K562 (cell line): ENCODE results near the gene GRIA1. TPM values are rescaled to one million over a fixed set of nuclear protein-coding genes. Genes with fewer than 3 reads are reported as not detected.
A peak's percentile ranks its signal among the peaks of the same experiment; 100 is the strongest.

Experiments used
- ATAC-seq: fragments of 200-7000 bp; cut with Tn5 transposase; 3 replicates; pipeline ENCODE4 v1.9.1; 2020; ENCODE audit warnings: moderate library complexity
- BruUV-seq: library from RNA; stranded (reverse); fragments of 400-500 nt; replicated peaks from 2 replicates; lab custom pipeline; 2021; lab: Mats Ljungman, UMichigan
- CTCF ChIA-PET: fragments of 300-600 bp; formaldehyde crosslinking; extraction: SDS; loops from one replicate; lab custom pipeline; 2021; ENCODE audit warnings: low intra/inter-chr PET ratio; lab: Yijun Ruan, JAX
- POLR2A ChIA-PET: fragments of 300-600, 350-650 bp; sonication (Branson Sonifier 250); formaldehyde crosslinking; extraction: SDS; loops from one replicate; lab custom pipeline; 2021; ENCODE audit warnings: antibody characterized with exemption, inconsistent platforms; lab: Yijun Ruan, JAX
- DNase-seq, 4 experiments: peaks; one replicate each; pipeline versions ENCODE4 v3.0.0 to v3.0.0-alpha.2; 2011 to 2018; ENCODE audit warnings: low spot score in 3 of 4, mixed read lengths in 3 of 4; ENCODE audit errors: extremely low read depth in 1 of 4
- FAIRE-seq: peaks from 2 replicates; lab custom pipeline; 2011; peaks lifted over from hg19 to GRCh38; lab: Jason Lieb, UNC
- H2AFZ ChIP-seq: 2 replicates; pipeline ENCODE4 v1.6.0; 2011; ENCODE audit warnings: low read depth, low read length, control low read depth, inconsistent platforms
- H3K27ac ChIP-seq: fragments of 200-600 bp; 3 replicates; pipeline ENCODE4 v1.8.0; 2011; ENCODE audit warnings: low read depth, mild to moderate bottlenecking, control low read depth, inconsistent platforms, low read length, moderate library complexity, mixed read lengths; ENCODE audit errors: extremely low read depth
- H3K27me3 ChIP-seq, 2 experiments: fragments of 300-600 bp in 1 of 2; 2 replicates in 1 of 2; 3 replicates in 1 of 2; pipeline versions ENCODE4 v1.6.0 to v1.8.0; 2011; ENCODE audit warnings: inconsistent platforms in 2 of 2, low read length in 2 of 2, mild to moderate bottlenecking in 1 of 2, mixed read lengths in 1 of 2, moderate library complexity in 1 of 2; ENCODE audit not compliant: control insufficient read depth in 2 of 2, insufficient read depth in 2 of 2
- H3K36me3 ChIP-seq: fragments of 300-600 bp; 3 replicates; pipeline ENCODE4 v1.8.0; 2011; ENCODE audit warnings: mild to moderate bottlenecking, low read length, inconsistent platforms; ENCODE audit not compliant: control insufficient read depth, insufficient read depth
- H3K4me1 ChIP-seq, 2 experiments: fragments of 200-600 bp in 1 of 2; replicated peaks in 1 of 2; 2 replicates in 1 of 2; 3 replicates in 1 of 2; pipeline versions ENCODE4 v1.5.1 to v1.8.0; 2011; ENCODE audit warnings: inconsistent platforms in 2 of 2, low read length in 2 of 2, mild to moderate bottlenecking in 1 of 2, mixed read lengths in 1 of 2, moderate library complexity in 1 of 2; ENCODE audit not compliant: control insufficient read depth in 2 of 2, insufficient read depth in 2 of 2
- H3K4me2 ChIP-seq: 2 replicates; pipeline ENCODE4 v1.6.1; 2011; ENCODE audit warnings: low read length, control low read depth, inconsistent platforms, mixed read lengths; ENCODE audit not compliant: insufficient read depth
- H3K4me3 ChIP-seq: fragments of 200-600 bp; sonication (generic), shearing (Covaris generic); 2 replicates; pipeline ENCODE4 v1.5.1; 2016; ENCODE audit warnings: control low read depth, inconsistent platforms
- H3K79me2 ChIP-seq: fragments of 200-600 bp; 3 replicates; pipeline ENCODE4 v1.8.0; 2011; ENCODE audit warnings: low read length, inconsistent platforms; ENCODE audit not compliant: control insufficient read depth, insufficient read depth
- H3K9ac ChIP-seq, 2 experiments: 2 replicates each; pipeline versions ENCODE4 v1.6.0 to v1.6.1; 2011; ENCODE audit warnings: low read depth in 2 of 2, low read length in 2 of 2, control low read depth in 1 of 2, inconsistent platforms in 1 of 2, mild to moderate bottlenecking in 1 of 2, mixed read lengths in 1 of 2; ENCODE audit not compliant: insufficient read depth in 1 of 2
- H3K9me1 ChIP-seq: one replicate; pipeline ENCODE4 v1.6.0; 2011; ENCODE audit warnings: inconsistent platforms, mild to moderate bottlenecking, low read length, moderate library complexity; ENCODE audit not compliant: control insufficient read depth, insufficient read depth
- H3K9me3 ChIP-seq: replicated peaks from 2 replicates; pipeline ENCODE4 v1.5.1; 2011; ENCODE audit warnings: low read depth, low read length, inconsistent platforms; ENCODE audit not compliant: control insufficient read depth, insufficient read depth
- H4K20me1 ChIP-seq: replicated peaks from 2 replicates; pipeline ENCODE4 v1.6.1; 2011; ENCODE audit warnings: low read length, inconsistent platforms, mixed read lengths; ENCODE audit not compliant: control insufficient read depth, insufficient read depth
- NFRKB ChIP-seq: fragments of 450-650 bp; IDR thresholded peaks from 2 replicates; pipeline ENCODE4 v1.6.1; 2016; ENCODE audit warnings: low read depth
- RFX1 ChIP-seq: fragments of 450-650 bp; IDR thresholded peaks from 2 replicates; pipeline ENCODE4 v1.6.1; 2016; ENCODE audit warnings: mild to moderate bottlenecking, moderate library complexity
- ZNF224 ChIP-seq: sonication (generic); formaldehyde crosslinking; IDR thresholded peaks from 2 replicates; pipeline ENCODE4 v1.8.0; 2022; ENCODE audit warnings: mild to moderate bottlenecking, missing genetic modification reagents
- ZNF318 ChIP-seq, 2 experiments: fragments of 450-650 bp; IDR thresholded peaks; 2 replicates each; pipeline ENCODE4 v1.6.1; 2016; ENCODE audit warnings: mild to moderate bottlenecking in 2 of 2, borderline replicate concordance in 1 of 2, low read depth in 1 of 2, moderate library complexity in 1 of 2
- WGBS: fragments of 100-300 bp; shearing (Covaris generic); methylation state at CpG from one replicate; pipeline ENCODE4 v1.1.6; 2016; ENCODE audit warnings: low coverage, mixed read lengths; ENCODE audit not compliant: insufficient coverage; ENCODE audit errors: missing lambda C conversion rate; 5-methylcytosine and 5-hydroxymethylcytosine counted together
- in situ Hi-C: fragments of 300-500 bp; cut with MboI; formaldehyde crosslinking; loops from 4 replicates; pipeline ENCODE4 v1.15.0; 2018; ENCODE audit warnings: inconsistent platforms, mixed read lengths
- intact Hi-C: fragments of 100-400 bp; cut with micrococcal nuclease; formaldehyde crosslinking; loops from 2 replicates; pipeline ENCODE4 v1.14.2; 2022
- polyA plus RNA-seq, 8 experiments: library from polyadenylated mRNA; depleted of rRNA in 4 of 8; stranded (reverse) in 5 of 8; unstranded in 3 of 8; fragments of >200 nt; fragmentation: Nextera tagmentation in 2 of 8; fragmentation: Illumina TruSeq in 1 of 8; extraction: Ambion mirVana in 2 of 8; extraction: Trizol in 1 of 8; gene quantifications; 2 replicates each; pipeline versions ENCODE4 v1.2.1 to v1.2.3, GENCODE V29; 2011 to 2014; ENCODE audit warnings: inconsistent platforms in 1 of 8, missing spikeins in 1 of 8
- total RNA-seq, 7 experiments: library from RNA; depleted of rRNA in 6 of 7; stranded (reverse); fragments of >200 nt in 6 of 7; fragmentation: Illumina TruSeq in 2 of 7; extraction: Trizol in 2 of 7; gene quantifications; 2 replicates each; pipeline versions ENCODE4 v1.2.1 to v1.2.3, GENCODE V29; 2011 to 2021; ENCODE audit warnings: low replicate concordance in 1 of 7

Gene GRIA1
- total and polyA plus RNA-seq, 9 of the 15 experiments (the other 6 are each of a cell fraction or from before 2014, with no cell fraction given): not detected

- CTCF ChIA-PET: no interaction called here
- DNase-seq (no peak), FAIRE-seq (no peak), ATAC-seq (no peak)
- Histone ChIP-seq H3K79me2 (no peaks in the 10 kb centered on the region), H2AFZ (no peak overlapping the region), H3K9me1 (no peaks in the 10 kb centered on the region), H3K4me3 (no peak overlapping the region), H3K27ac (no peak overlapping the region), H3K9me3 (no peaks in the 10 kb centered on the region), H3K36me3 (no peaks in the 10 kb centered on the region), H3K4me1 (no peaks in the 10 kb centered on the region), H3K9ac (no peak overlapping the region), H3K4me2 (no peak overlapping the region), H3K27me3 (peaks cover 4 to 17% of the 10 kb centered on the region in 2 experiments; a peak in 4 of 5 replicates), H4K20me1 (no peaks in the 10 kb centered on the region)
- TF ChIP-seq ZNF224 (CRISPR knock-in tag) (no peak), RFX1 (peak; percentile 49)
- POLR2A ChIA-PET: no interaction called here
- intact Hi-C loops (no loop called here), in situ Hi-C loops (no loop called here)
- no TSS peak for BruUV-seq
Measured at GRCh38 chr5:153700940-153701339, 210.5 kb downstream of the GRIA1 start.

GRCh38 chr5:153702265-153702664, 211.8 kb downstream of the GRIA1 start:
- in situ Hi-C loops (no loop called here), intact Hi-C loops (no loop called here)
- H4K20me1 ChIP-seq: no peaks in the 10 kb centered on the region
- no peak overlapping the region for H3K4me3 ChIP-seq
- ChIA-PET CTCF (no interaction called here), POLR2A (no interaction called here)
- no peak overlapping the region for H3K4me2 ChIP-seq
- DNase-seq (no peak), FAIRE-seq (no peak), ATAC-seq (no peak)
- H3K27me3 ChIP-seq: peaks cover 4 to 17% of the 10 kb centered on the region in 2 experiments; a peak in 4 of 5 replicates
- H3K9me1 ChIP-seq: no peaks in the 10 kb centered on the region
- H2AFZ ChIP-seq: no peak overlapping the region
- H3K79me2 ChIP-seq: no peaks in the 10 kb centered on the region
- no peak overlapping the region for H3K27ac ChIP-seq
- H3K9ac ChIP-seq: no peak overlapping the region
- 0% methylated on average over 4 of the region's 4 CpGs for WGBS
- no peaks in the 10 kb centered on the region for H3K36me3 ChIP-seq
- no TSS peak for BruUV-seq
- H3K4me1 ChIP-seq: no peaks in the 10 kb centered on the region
- no peaks in the 10 kb centered on the region for H3K9me3 ChIP-seq
- TF ChIP-seq NFRKB (no peak), ZNF318 (IDR thresholded peaks at IDR 0.05; ENCODE audit: borderline replicate concordance in 1 of 2, low read depth in 1 of 2) (no peak)
